ENCODE results near the gene KLHDC7B. TPM values are rescaled to one million over a fixed set of nuclear protein-coding genes. Genes with fewer than 3 reads are reported as not detected.
A peak's percentile ranks its signal among the peaks of the same experiment; 100 is the strongest.

Gene KLHDC7B
- total RNA-seq, 2 experiments from 2014 or later = 5.8 to 6.8 TPM

DNA sequence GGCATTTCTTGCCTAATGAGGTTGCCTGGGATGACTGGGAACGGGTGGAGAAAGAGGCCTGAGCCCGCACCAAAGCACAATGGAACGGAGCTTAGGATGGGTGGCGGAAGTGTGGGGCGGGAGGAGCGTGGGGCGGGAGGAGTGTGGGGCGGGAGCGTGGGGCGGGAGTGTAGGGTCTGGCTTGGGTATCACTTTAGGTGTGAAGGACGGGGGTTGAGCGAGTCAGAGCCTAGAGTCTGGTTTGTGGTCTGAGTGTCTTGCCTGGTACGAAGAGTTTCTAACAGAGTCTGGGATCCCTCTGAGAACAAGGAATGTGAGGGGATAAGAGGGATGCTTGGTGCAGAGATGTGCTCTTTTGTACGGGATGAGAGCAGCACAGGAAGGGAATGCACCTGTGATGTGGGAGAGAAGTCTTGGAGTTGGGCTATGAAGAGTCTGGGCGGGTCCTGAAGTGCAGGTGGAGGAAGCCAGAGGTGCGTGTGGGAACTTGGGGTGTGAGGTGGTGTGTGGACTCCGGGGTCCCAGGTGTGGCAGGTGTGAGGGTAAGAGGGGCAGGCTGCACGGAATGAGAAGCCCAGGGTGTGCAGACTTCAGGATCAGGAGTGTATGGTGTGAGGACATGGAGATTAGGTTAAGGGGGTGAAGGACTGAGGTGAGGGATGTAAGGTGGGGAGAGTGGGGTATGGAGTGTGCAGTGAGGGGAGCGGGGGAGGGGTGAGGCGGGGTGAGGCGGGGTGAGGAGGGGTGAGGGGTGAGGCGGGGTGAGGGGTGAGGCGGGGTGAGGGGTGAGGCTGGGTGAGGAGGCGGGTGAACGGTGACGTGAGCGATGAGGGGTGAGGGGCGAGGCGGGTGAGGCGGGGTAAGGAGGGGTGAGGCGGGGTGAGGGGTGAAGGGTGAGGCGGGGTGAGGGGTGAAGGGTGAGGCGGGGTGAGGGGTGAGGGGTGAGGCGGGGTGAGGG, 16.0 kb downstream of the KLHDC7B start:
- peak overlapping the region; percentile 4 for H3K27ac Mint-ChIP-seq
- TF ChIP-seq, protein P1, sequence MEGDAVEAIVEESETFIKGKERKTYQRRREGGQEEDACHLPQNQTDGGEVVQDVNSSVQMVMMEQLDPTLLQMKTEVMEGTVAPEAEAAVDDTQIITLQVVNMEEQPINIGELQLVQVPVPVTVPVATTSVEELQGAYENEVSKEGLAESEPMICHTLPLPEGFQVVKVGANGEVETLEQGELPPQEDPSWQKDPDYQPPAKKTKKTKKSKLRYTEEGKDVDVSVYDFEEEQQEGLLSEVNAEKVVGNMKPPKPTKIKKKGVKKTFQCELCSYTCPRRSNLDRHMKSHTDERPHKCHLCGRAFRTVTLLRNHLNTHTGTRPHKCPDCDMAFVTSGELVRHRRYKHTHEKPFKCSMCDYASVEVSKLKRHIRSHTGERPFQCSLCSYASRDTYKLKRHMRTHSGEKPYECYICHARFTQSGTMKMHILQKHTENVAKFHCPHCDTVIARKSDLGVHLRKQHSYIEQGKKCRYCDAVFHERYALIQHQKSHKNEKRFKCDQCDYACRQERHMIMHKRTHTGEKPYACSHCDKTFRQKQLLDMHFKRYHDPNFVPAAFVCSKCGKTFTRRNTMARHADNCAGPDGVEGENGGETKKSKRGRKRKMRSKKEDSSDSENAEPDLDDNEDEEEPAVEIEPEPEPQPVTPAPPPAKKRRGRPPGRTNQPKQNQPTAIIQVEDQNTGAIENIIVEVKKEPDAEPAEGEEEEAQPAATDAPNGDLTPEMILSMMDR (IDR thresholded peaks at IDR 0.05) = no peak
- DNase-seq (no peak), ATAC-seq (no peak)
- no peaks in the 10 kb centered on the region for H3K9me3 Mint-ChIP-seq
- no peaks in the 10 kb centered on the region for H3K27me3 Mint-ChIP-seq
- no peaks in the 10 kb centered on the region for H3K36me3 Mint-ChIP-seq (ENCODE audit: low read depth)
- intact Hi-C loops (cut with micrococcal nuclease) = no loop called here
- POLR2A ChIA-PET = no interaction called here
- H3K4me3 Mint-ChIP-seq = peak overlapping the region; percentile 16
- H3K4me1 Mint-ChIP-seq (ENCODE audit: low read depth) = peaks cover 15% of the 10 kb centered on the region
- CTCF ChIA-PET = interaction anchor here (1.6 kb wide), 1 partner anchor 16 kb away, joined by 5 read pairs; the partner anchor contains the start of gene KLHDC7B

GRCh38 chr22:50562523-50563412, 17.1 kb downstream of the KLHDC7B start, which contains the start of gene SYCE3:
Gene SYCE3, minus strand, starts transcription at chr22:50562919. Its CDS starts 6,514 bp downstream, at chr22:50556405.
- no peaks in the 10 kb centered on the region for H3K9me3 Mint-ChIP-seq
- ATAC-seq = peak; percentile 99

DNA sequence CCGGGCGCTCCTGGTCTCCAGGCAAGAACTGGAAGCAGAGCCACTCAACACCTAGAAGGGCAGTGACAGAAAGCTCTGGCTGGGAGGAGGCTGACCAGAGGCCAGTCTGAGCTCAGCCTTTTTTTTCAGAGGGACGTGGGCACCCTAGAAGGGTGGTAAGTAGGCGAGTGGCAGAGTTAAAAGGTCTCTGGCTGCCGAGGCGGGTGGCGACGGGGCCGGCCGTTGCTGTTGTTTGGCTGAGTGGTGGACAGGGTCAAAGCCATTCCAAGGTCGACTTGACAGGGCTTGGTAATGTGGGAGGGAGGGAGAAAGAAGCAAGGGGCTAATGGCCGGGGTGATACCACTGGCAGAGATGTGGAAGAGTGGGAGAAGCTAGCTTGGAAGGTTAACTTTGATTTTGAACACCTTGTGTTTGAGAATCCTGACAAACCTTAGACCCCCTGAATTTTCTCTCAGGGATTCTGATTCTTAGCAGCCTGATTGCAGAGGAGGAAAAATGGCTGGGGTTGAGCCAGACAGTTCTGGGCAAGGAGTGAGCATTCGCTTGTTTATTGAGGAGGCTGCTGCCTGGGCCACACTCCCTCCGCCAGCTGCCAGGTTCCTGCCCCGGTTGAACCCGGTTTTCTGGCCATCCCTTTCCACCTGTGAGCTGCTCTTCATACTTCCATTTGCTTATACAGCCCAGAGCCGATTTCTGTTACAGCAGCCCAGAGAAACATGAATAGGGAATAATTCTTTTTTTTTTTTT, 17.9 kb downstream of the KLHDC7B start:
- intact Hi-C loops (cut with micrococcal nuclease) = no loop called here
- H3K4me1 Mint-ChIP-seq (ENCODE audit: low read depth) = peaks cover 15% of the 10 kb centered on the region
- H3K27me3 Mint-ChIP-seq = no peaks in the 10 kb centered on the region
- H3K4me3 Mint-ChIP-seq = peak overlapping the region; percentile 83
- DNase-seq (no peak), ATAC-seq (no peak)
- H3K27ac Mint-ChIP-seq = peak overlapping the region; percentile 47
- ChIA-PET POLR2A (interaction anchor here (0.6 to 4.4 kb wide), 15 partner anchors 9 to 57 kb away, joined by 3 to 36 read pairs (median 5); partner anchors contain the start of gene SCO2), CTCF (interaction anchor here (0.8 to 3.3 kb wide), 22 partner anchors 9 to 95 kb away, joined by 3 to 32 read pairs (median 5); partner anchors contain the start of genes CHKB, KLHDC7B, LMF2 and NCAPH2)
- TF ChIP-seq, protein P1 (IDR thresholded peaks at IDR 0.05) = no peak
- peaks cover 6% of the 10 kb centered on the region for H3K36me3 Mint-ChIP-seq (ENCODE audit: low read depth)
- no peaks in the 10 kb centered on the region for H3K9me3 Mint-ChIP-seq

More at GRCh38 chr22:50562523-50563412, 17.1 kb downstream of the KLHDC7B start, which contains the start of gene SYCE3:
- no peaks in the 10 kb centered on the region for H3K27me3 Mint-ChIP-seq
- peak within 1 kb of the TSS; percentile 83 for H3K4me3 Mint-ChIP-seq
- intact Hi-C loops (cut with micrococcal nuclease) = no loop called here
- TF ChIP-seq, protein P1 (IDR thresholded peaks at IDR 0.05) = peak; percentile 82
- ChIA-PET POLR2A (interaction anchor here (0.6 to 4.4 kb wide), 16 partner anchors 10 to 93 kb away, joined by 3 to 36 read pairs (median 5); partner anchors contain the start of gene SCO2), CTCF (interaction anchor here (0.6 to 3.3 kb wide), 23 partner anchors 9 to 176 kb away, joined by 3 to 32 read pairs (median 5); partner anchors contain the start of genes CHKB, KLHDC7B, LMF2 and NCAPH2)
- H3K27ac Mint-ChIP-seq = peak within 1 kb of the TSS; percentile 47
- H3K36me3 Mint-ChIP-seq (ENCODE audit: low read depth) = peaks cover 2% of the 10 kb centered on the region
- DNase-seq = peak; percentile 98
- peaks cover 15% of the 10 kb centered on the region for H3K4me1 Mint-ChIP-seq (ENCODE audit: low read depth)

DNA sequence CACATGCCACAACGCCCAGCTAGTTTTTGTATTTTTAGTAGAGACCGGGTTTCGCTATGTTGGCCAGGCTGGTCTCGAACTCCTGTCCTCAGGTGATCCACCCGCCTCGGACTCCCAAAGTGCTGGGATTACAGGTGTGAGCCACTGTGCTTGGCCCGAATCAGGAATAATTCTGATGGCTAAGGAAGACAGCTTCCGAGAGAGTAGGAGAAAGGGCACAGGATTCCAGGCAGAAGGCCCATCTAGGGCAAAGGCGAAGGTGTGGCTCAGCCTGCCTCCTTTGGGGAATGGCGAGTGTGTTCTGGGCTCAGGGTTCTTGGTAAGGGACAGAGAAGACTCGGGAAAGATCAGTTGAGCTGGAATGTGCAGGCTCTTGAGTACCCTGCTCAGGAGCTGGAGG, 18.6 kb downstream of the KLHDC7B start:
- Mint-ChIP-seq H3K4me1 (ENCODE audit: low read depth) (peaks cover 15% of the 10 kb centered on the region), H3K9me3 (no peaks in the 10 kb centered on the region), H3K27me3 (no peaks in the 10 kb centered on the region), H3K4me3 (peak overlapping the region; percentile 20), H3K36me3 (ENCODE audit: low read depth) (peaks cover 9% of the 10 kb centered on the region), H3K27ac (no peak overlapping the region)
- TF ChIP-seq, protein P1 (IDR thresholded peaks at IDR 0.05) = no peak
- ATAC-seq = no peak
- intact Hi-C loops (cut with micrococcal nuclease) = no loop called here
- POLR2A ChIA-PET = interaction anchor here (1.0 to 4.4 kb wide), 10 partner anchors 8 to 57 kb away, joined by 3 to 36 read pairs (median 6); partner anchors contain the start of gene SCO2
- DNase-seq = no peak
- CTCF ChIA-PET = interaction anchor here (2.1 to 3.3 kb wide), 5 partner anchors 12 to 56 kb away, joined by 14 to 30 read pairs (median 23); partner anchors contain the start of gene SCO2

Data from activated CD8-positive, alpha-beta T cell treated with anti-CD3 and anti-CD28 coated beads for 36 hours (primary cell).